ENCODE data around the gene PLOD2.

DNA sequence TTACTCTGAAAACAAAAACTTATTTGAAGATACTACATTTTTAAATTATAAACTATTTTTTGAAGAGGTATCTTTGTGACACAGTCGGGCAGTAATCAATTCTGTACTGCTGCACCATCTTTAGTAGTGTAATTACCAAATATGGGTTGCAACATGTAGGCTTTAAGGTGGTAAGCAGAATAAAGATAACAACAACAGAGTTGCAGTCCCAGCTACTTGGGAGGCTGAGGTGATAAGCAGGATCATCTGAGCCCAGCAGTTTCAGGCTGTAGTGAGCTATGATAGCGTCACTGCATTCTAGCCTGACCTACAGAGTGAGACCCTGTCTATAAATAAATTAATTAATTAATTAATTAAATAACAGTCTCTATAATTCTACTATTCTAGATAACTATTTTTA, 6.0 kb downstream of the PLOD2 start:
- no peak for TF ChIP-seq POLR2AphosphoS5 (IDR thresholded peaks at IDR 0.05; ENCODE audit: low read depth, low read length)
- TF ChIP-seq, protein P1, sequence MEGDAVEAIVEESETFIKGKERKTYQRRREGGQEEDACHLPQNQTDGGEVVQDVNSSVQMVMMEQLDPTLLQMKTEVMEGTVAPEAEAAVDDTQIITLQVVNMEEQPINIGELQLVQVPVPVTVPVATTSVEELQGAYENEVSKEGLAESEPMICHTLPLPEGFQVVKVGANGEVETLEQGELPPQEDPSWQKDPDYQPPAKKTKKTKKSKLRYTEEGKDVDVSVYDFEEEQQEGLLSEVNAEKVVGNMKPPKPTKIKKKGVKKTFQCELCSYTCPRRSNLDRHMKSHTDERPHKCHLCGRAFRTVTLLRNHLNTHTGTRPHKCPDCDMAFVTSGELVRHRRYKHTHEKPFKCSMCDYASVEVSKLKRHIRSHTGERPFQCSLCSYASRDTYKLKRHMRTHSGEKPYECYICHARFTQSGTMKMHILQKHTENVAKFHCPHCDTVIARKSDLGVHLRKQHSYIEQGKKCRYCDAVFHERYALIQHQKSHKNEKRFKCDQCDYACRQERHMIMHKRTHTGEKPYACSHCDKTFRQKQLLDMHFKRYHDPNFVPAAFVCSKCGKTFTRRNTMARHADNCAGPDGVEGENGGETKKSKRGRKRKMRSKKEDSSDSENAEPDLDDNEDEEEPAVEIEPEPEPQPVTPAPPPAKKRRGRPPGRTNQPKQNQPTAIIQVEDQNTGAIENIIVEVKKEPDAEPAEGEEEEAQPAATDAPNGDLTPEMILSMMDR (IDR thresholded peaks at IDR 0.05): no peak
- TF ChIP-seq, protein P2, sequence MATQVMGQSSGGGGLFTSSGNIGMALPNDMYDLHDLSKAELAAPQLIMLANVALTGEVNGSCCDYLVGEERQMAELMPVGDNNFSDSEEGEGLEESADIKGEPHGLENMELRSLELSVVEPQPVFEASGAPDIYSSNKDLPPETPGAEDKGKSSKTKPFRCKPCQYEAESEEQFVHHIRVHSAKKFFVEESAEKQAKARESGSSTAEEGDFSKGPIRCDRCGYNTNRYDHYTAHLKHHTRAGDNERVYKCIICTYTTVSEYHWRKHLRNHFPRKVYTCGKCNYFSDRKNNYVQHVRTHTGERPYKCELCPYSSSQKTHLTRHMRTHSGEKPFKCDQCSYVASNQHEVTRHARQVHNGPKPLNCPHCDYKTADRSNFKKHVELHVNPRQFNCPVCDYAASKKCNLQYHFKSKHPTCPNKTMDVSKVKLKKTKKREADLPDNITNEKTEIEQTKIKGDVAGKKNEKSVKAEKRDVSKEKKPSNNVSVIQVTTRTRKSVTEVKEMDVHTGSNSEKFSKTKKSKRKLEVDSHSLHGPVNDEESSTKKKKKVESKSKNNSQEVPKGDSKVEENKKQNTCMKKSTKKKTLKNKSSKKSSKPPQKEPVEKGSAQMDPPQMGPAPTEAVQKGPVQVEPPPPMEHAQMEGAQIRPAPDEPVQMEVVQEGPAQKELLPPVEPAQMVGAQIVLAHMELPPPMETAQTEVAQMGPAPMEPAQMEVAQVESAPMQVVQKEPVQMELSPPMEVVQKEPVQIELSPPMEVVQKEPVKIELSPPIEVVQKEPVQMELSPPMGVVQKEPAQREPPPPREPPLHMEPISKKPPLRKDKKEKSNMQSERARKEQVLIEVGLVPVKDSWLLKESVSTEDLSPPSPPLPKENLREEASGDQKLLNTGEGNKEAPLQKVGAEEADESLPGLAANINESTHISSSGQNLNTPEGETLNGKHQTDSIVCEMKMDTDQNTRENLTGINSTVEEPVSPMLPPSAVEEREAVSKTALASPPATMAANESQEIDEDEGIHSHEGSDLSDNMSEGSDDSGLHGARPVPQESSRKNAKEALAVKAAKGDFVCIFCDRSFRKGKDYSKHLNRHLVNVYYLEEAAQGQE (IDR thresholded peaks at IDR 0.05; ENCODE audit: insufficient read depth in 1 of 2, low read depth in 2 of 2, low read length in 1 of 2): no peak
- no peak for TF ChIP-seq TCF7L2 (IDR thresholded peaks at IDR 0.05; ENCODE audit: low read depth, low read length)
- no peak for TF ChIP-seq SIN3A (IDR thresholded peaks at IDR 0.05; ENCODE audit: borderline replicate concordance, insufficient read depth, low read depth, low read length)

Data from Panc1 (cell line).